ENCODE data around the gene XRN2.

The XRN2 gene

DNA sequence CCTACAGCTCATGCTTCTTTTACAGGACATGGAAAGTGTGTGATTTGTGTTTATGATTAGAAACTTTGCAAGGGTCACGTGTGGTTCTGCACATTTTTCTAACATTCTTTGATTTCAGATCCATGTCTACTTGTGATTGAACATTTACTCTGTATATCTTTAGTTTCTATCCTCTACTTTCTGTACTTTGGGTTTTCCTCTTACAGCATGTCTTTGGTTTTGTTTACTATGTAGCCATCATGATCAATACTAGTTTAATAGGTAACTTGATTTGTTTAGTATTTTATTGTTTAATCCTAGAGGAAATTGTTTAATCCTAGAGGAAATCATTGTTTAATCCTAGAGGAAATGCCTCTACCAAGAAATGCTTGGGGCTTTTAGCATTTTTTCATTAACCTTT lies 41.8 kb downstream of the XRN2 start:
- no peak overlapping the region for H3K23ac ChIP-seq (ENCODE audit: low read depth, low read length, poor library complexity)
- H3K4me3 ChIP-seq (ENCODE audit: low read length in 2 of 2) = no peak overlapping the region
- H3K4me1 ChIP-seq (ENCODE audit: control insufficient read depth in 2 of 2, insufficient read depth in 1 of 2, low read depth in 1 of 2, low read length in 2 of 2) = peaks cover 0 to 6% of the 10 kb centered on the region in 2 donors
- H2BK5ac ChIP-seq (ENCODE audit: low read length) = no peak overlapping the region
- H3K18ac ChIP-seq (ENCODE audit: low read length) = no peak overlapping the region
- no peak overlapping the region for H2BK15ac ChIP-seq (ENCODE audit: low read length)
- WGBS, 2 donors (ENCODE audit: extremely low coverage in 2 of 2, insufficient read length in 2 of 2, insufficient replicate concordance in 1 of 2) = no CpG with 5 or more reads among the region's 1 CpG
- H2BK120ac ChIP-seq (ENCODE audit: low read depth, low read length) = no peak overlapping the region
- no peaks in the 10 kb centered on the region for H3K79me1 ChIP-seq (ENCODE audit: low read depth, low read length)
- peaks cover 8 to 100% of the 10 kb centered on the region in 2 donors for H3K36me3 ChIP-seq (replicated peaks in 1 of 2; ENCODE audit: control insufficient read depth in 2 of 2, insufficient read depth in 2 of 2, low read length in 2 of 2)
- no peak overlapping the region for H3K14ac ChIP-seq (ENCODE audit: low read length)
- no peak overlapping the region for H2BK12ac ChIP-seq (ENCODE audit: low read length)
- no peak overlapping the region for H2AK5ac ChIP-seq (ENCODE audit: low read depth, low read length)
- H3K27me3 ChIP-seq (ENCODE audit: control insufficient read depth in 3 of 3, insufficient read depth in 3 of 3, low read depth in 1 of 3, low read length in 3 of 3) = no peaks in the 10 kb centered on the region
- H4K91ac ChIP-seq (ENCODE audit: low read depth, low read length, poor library complexity) = no peak overlapping the region
- H3K9me3 ChIP-seq (replicated peaks in 1 of 2; ENCODE audit: control insufficient read depth in 2 of 2, insufficient read depth in 1 of 2, low read depth in 1 of 2, low read length in 2 of 2) = no peaks in the 10 kb centered on the region
- H2AFZ ChIP-seq (ENCODE audit: low read length) = no peak overlapping the region
- no peak overlapping the region for H3K27ac ChIP-seq (replicated peaks; ENCODE audit: low read length)
- H3K9ac ChIP-seq (ENCODE audit: low read depth, low read length, poor library complexity) = no peak overlapping the region
- no peak for DNase-seq (ENCODE audit: low spot score)
- H3K4ac ChIP-seq (ENCODE audit: low read length) = no peak overlapping the region
- H4K8ac ChIP-seq (ENCODE audit: low read depth, low read length) = no peak overlapping the region
- no peak overlapping the region for H3K4me2 ChIP-seq (ENCODE audit: insufficient read depth, low read length, poor library complexity, severe bottlenecking)

DNA sequence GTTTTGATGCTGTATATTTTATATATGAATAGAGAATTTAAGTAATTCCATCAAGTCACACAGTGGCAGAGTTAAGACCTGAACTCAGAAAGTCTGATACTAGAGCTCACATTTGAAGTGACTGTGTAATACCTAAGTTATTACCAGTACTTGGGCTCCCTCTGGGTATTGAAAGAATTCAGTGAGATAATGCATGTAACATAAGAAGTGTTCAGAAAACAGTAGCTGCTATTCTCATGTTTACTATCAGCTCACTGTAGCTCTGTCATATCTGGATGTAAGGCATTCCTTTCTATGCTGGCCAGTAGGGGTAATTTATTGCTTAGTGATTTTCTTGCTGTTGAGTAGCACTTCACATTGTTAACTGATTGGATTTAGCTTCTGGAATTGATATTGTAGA lies 49.6 kb downstream of the XRN2 start:
- no peak overlapping the region for H3K4me2 ChIP-seq (ENCODE audit: insufficient read depth, low read length, poor library complexity, severe bottlenecking)
- H3K36me3 ChIP-seq (replicated peaks in 1 of 2; ENCODE audit: control insufficient read depth in 2 of 2, insufficient read depth in 2 of 2, low read length in 2 of 2) = peaks cover 6 to 95% of the 10 kb centered on the region in 2 donors
- no peak overlapping the region for H3K27ac ChIP-seq (replicated peaks; ENCODE audit: low read length)
- H3K4ac ChIP-seq (ENCODE audit: low read length) = no peak overlapping the region
- no peak overlapping the region for H2AFZ ChIP-seq (ENCODE audit: low read length)
- no peak overlapping the region for H3K23ac ChIP-seq (ENCODE audit: low read depth, low read length, poor library complexity)
- no peak overlapping the region for H4K8ac ChIP-seq (ENCODE audit: low read depth, low read length)
- H2AK5ac ChIP-seq (ENCODE audit: low read depth, low read length) = no peak overlapping the region
- DNase-seq (ENCODE audit: low spot score) = no peak
- H3K27me3 ChIP-seq (ENCODE audit: control insufficient read depth in 3 of 3, insufficient read depth in 3 of 3, low read depth in 1 of 3, low read length in 3 of 3) = no peaks in the 10 kb centered on the region
- H3K14ac ChIP-seq (ENCODE audit: low read length) = no peak overlapping the region
- H2BK15ac ChIP-seq (ENCODE audit: low read length) = no peak overlapping the region
- H3K79me1 ChIP-seq (ENCODE audit: low read depth, low read length) = no peaks in the 10 kb centered on the region
- no peaks in the 10 kb centered on the region for H3K9me3 ChIP-seq (replicated peaks in 1 of 2; ENCODE audit: control insufficient read depth in 2 of 2, insufficient read depth in 1 of 2, low read depth in 1 of 2, low read length in 2 of 2)
- no peak overlapping the region for H4K91ac ChIP-seq (ENCODE audit: low read depth, low read length, poor library complexity)
- no peak overlapping the region for H3K18ac ChIP-seq (ENCODE audit: low read length)
- no peak overlapping the region for H2BK12ac ChIP-seq (ENCODE audit: low read length)
- H2BK120ac ChIP-seq (ENCODE audit: low read depth, low read length) = no peak overlapping the region
- no peak overlapping the region for H2BK5ac ChIP-seq (ENCODE audit: low read length)
- no peaks in the 10 kb centered on the region for H3K4me1 ChIP-seq (ENCODE audit: control insufficient read depth in 2 of 2, insufficient read depth in 1 of 2, low read depth in 1 of 2, low read length in 2 of 2)
- no peak overlapping the region for H3K4me3 ChIP-seq (ENCODE audit: low read length in 2 of 2)
- H3K9ac ChIP-seq (ENCODE audit: low read depth, low read length, poor library complexity) = no peak overlapping the region

- no peak overlapping the region for H2AFZ ChIP-seq (ENCODE audit: low read length)
These were observed 50.1 kb downstream of the XRN2 start for GRCh38 chr20:21353236-21353635.

GRCh38 chr20:21355981-21356380 lies 52.9 kb downstream of the XRN2 start:
- no peak overlapping the region for H2BK15ac ChIP-seq (ENCODE audit: low read length)
- H4K91ac ChIP-seq (ENCODE audit: low read depth, low read length, poor library complexity) = no peak overlapping the region
- no peaks in the 10 kb centered on the region for H3K9me3 ChIP-seq (replicated peaks in 1 of 2; ENCODE audit: control insufficient read depth in 2 of 2, insufficient read depth in 1 of 2, low read depth in 1 of 2, low read length in 2 of 2)
- H3K14ac ChIP-seq (ENCODE audit: low read length) = no peak overlapping the region
- H3K27ac ChIP-seq (replicated peaks; ENCODE audit: low read length) = no peak overlapping the region
- DNase-seq (ENCODE audit: low spot score) = no peak
- H3K23ac ChIP-seq (ENCODE audit: low read depth, low read length, poor library complexity) = no peak overlapping the region
- H3K4me2 ChIP-seq (ENCODE audit: insufficient read depth, low read length, poor library complexity, severe bottlenecking) = no peak overlapping the region
- H3K4ac ChIP-seq (ENCODE audit: low read length) = no peak overlapping the region
- H4K8ac ChIP-seq (ENCODE audit: low read depth, low read length) = no peak overlapping the region
- no peak overlapping the region for H2BK12ac ChIP-seq (ENCODE audit: low read length)
- H3K36me3 ChIP-seq (replicated peaks in 1 of 2; ENCODE audit: control insufficient read depth in 2 of 2, insufficient read depth in 2 of 2, low read length in 2 of 2) = peaks cover 4 to 97% of the 10 kb centered on the region in 2 donors
- H2AK5ac ChIP-seq (ENCODE audit: low read depth, low read length) = no peak overlapping the region
- H3K18ac ChIP-seq (ENCODE audit: low read length) = no peak overlapping the region
- no CpG with 5 or more reads among the region's 1 CpG for WGBS, 2 donors (ENCODE audit: extremely low coverage in 2 of 2, insufficient read length in 2 of 2, insufficient replicate concordance in 1 of 2)
- no peaks in the 10 kb centered on the region for H3K4me1 ChIP-seq (ENCODE audit: control insufficient read depth in 2 of 2, insufficient read depth in 1 of 2, low read depth in 1 of 2, low read length in 2 of 2)
- H2AFZ ChIP-seq (ENCODE audit: low read length) = no peak overlapping the region
- H2BK120ac ChIP-seq (ENCODE audit: low read depth, low read length) = no peak overlapping the region
- H3K4me3 ChIP-seq (ENCODE audit: low read length in 2 of 2) = no peak overlapping the region
- no peaks in the 10 kb centered on the region for H3K79me1 ChIP-seq (ENCODE audit: low read depth, low read length)
- no peak overlapping the region for H3K9ac ChIP-seq (ENCODE audit: low read depth, low read length, poor library complexity)
- H3K27me3 ChIP-seq (ENCODE audit: control insufficient read depth in 3 of 3, insufficient read depth in 3 of 3, low read depth in 1 of 3, low read length in 3 of 3) = no peaks in the 10 kb centered on the region
- no peak overlapping the region for H2BK5ac ChIP-seq (ENCODE audit: low read length)

More at GRCh38 chr20:21353236-21353635, 50.1 kb downstream of the XRN2 start:
- Histone ChIP-seq H3K4me2 (ENCODE audit: insufficient read depth, low read length, poor library complexity, severe bottlenecking) (no peak overlapping the region), H3K18ac (ENCODE audit: low read length) (no peak overlapping the region), H2BK5ac (ENCODE audit: low read length) (no peak overlapping the region), H3K4ac (ENCODE audit: low read length) (no peak overlapping the region), H3K79me1 (ENCODE audit: low read depth, low read length) (no peaks in the 10 kb centered on the region), H3K9me3 (replicated peaks in 1 of 2; ENCODE audit: control insufficient read depth in 2 of 2, insufficient read depth in 1 of 2, low read depth in 1 of 2, low read length in 2 of 2) (no peaks in the 10 kb centered on the region), H3K23ac (ENCODE audit: low read depth, low read length, poor library complexity) (no peak overlapping the region), H3K9ac (ENCODE audit: low read depth, low read length, poor library complexity) (no peak overlapping the region), H2BK12ac (ENCODE audit: low read length) (no peak overlapping the region), H3K27ac (replicated peaks; ENCODE audit: low read length) (no peak overlapping the region), H3K4me3 (ENCODE audit: low read length in 2 of 2) (no peak overlapping the region), H2AK5ac (ENCODE audit: low read depth, low read length) (no peak overlapping the region), H4K8ac (ENCODE audit: low read depth, low read length) (no peak overlapping the region), H3K27me3 (ENCODE audit: control insufficient read depth in 3 of 3, insufficient read depth in 3 of 3, low read depth in 1 of 3, low read length in 3 of 3) (no peaks in the 10 kb centered on the region), H2BK120ac (ENCODE audit: low read depth, low read length) (no peak overlapping the region), H3K14ac (ENCODE audit: low read length) (no peak overlapping the region), H4K91ac (ENCODE audit: low read depth, low read length, poor library complexity) (no peak overlapping the region), H3K36me3 (replicated peaks in 1 of 2; ENCODE audit: control insufficient read depth in 2 of 2, insufficient read depth in 2 of 2, low read length in 2 of 2) (peaks cover 4 to 95% of the 10 kb centered on the region in 2 donors), H2BK15ac (ENCODE audit: low read length) (no peak overlapping the region), H3K4me1 (ENCODE audit: control insufficient read depth in 2 of 2, insufficient read depth in 1 of 2, low read depth in 1 of 2, low read length in 2 of 2) (no peaks in the 10 kb centered on the region)
- DNase-seq (ENCODE audit: low spot score) = no peak
- no CpG with 5 or more reads among the region's 1 CpG for WGBS, 2 donors (ENCODE audit: extremely low coverage in 2 of 2, insufficient read length in 2 of 2, insufficient replicate concordance in 1 of 2)
